GM10266 (cell line): ENCODE results near the gene CADM2.
A peak's percentile ranks its signal among the peaks of the same experiment; 100 is the strongest.
"Not testable (repeated sequence)": the region's sequence is repeated elsewhere in the genome, so short reads cannot be mapped to it uniquely, and the experiment has no call there.

Experiments used
- DNase-seq: peaks from one replicate; pipeline ENCODE4 v3.0.0; 2012; ENCODE audit errors: extremely low spot score
- CTCF ChIP-seq: IDR thresholded peaks from 2 replicates; pipeline ENCODE4 v1.5.1; 2012; ENCODE audit warnings: mild to moderate bottlenecking, low read depth; ENCODE audit not compliant: control insufficient read depth, insufficient read depth; ENCODE audit errors: missing control alignments

Gene CADM2

GRCh38 chr3:84958495-84959469, at the start of gene CADM2:
Gene CADM2 (plus strand): TSS chr3:84958989.
- TF ChIP-seq CTCF = peak; percentile 16
- peak; percentile 93 for DNase-seq

- DNase-seq = not testable (repeated sequence)
Measured at GRCh38 chr3:84918592-84918991, 40.2 kb upstream of the CADM2 start.

GRCh38 chr3:84922682-84923081, 36.1 kb upstream of the CADM2 start:
- no peak for TF ChIP-seq CTCF
- DNase-seq = no peak

- TF ChIP-seq CTCF = no peak
- no peak for DNase-seq
Measured at GRCh38 chr3:84925571-84925970, 33.2 kb upstream of the CADM2 start.

GRCh38 chr3:84943379-84943778, 15.4 kb upstream of the CADM2 start:
- DNase-seq = no peak

GRCh38 chr3:84946240-84946639, 12.5 kb upstream of the CADM2 start:
- DNase-seq = no peak
- no peak for TF ChIP-seq CTCF

More at GRCh38 chr3:84943379-84943778, 15.4 kb upstream of the CADM2 start:
- no peak for TF ChIP-seq CTCF

GRCh38 chr3:84959470-84960271, 882 bp downstream of the CADM2 start:
- no peak for DNase-seq
- TF ChIP-seq CTCF = no peak
